ENCODE data around the gene GNG7.

The GNG7 gene

GRCh38 chr19:2612619-2613249 is 89.8 kb downstream of the GNG7 start:
- H3K4ac ChIP-seq (ENCODE audit: low read depth, low read length): no peak overlapping the region
- H3K4me1 ChIP-seq (ENCODE audit: control insufficient read depth in 1 of 2, insufficient read depth in 2 of 2, low read length in 2 of 2): peaks cover 10 to 15% of the 10 kb centered on the region in 2 experiments
- H4K91ac ChIP-seq (ENCODE audit: low read depth, low read length): peak overlapping the region; percentile 36
- peaks cover 15% of the 10 kb centered on the region for H3K79me1 ChIP-seq (ENCODE audit: low read length)
- no peak overlapping the region for H3K9ac ChIP-seq (ENCODE audit: low read length)
- H3K18ac ChIP-seq (ENCODE audit: low read length): no peak overlapping the region
- peaks cover 4% of the 10 kb centered on the region for H3K9me3 ChIP-seq (ENCODE audit: insufficient read depth, low read depth, low read length)
- H2BK120ac ChIP-seq (ENCODE audit: insufficient read depth, low read length, poor library complexity): peak overlapping the region; percentile 36
- H3K14ac ChIP-seq (ENCODE audit: low read length): no peak overlapping the region
- H3K4me3 ChIP-seq (ENCODE audit: low read depth, low read length): no peak overlapping the region
- no peaks in the 10 kb centered on the region for H3K36me3 ChIP-seq (ENCODE audit: control insufficient read depth in 1 of 2, insufficient read depth in 2 of 2, low read length in 2 of 2)
- no CpG with 5 or more reads among the region's 18 CpGs for WGBS (ENCODE audit: extremely low coverage, insufficient coverage, insufficient read length)
- peaks cover under 1% of the 10 kb centered on the region for H3K79me2 ChIP-seq (ENCODE audit: control insufficient read depth, insufficient read depth, low read length, poor library complexity)
- no peaks in the 10 kb centered on the region for H3K27me3 ChIP-seq (ENCODE audit: insufficient read depth, low read length)
- H2AK5ac ChIP-seq (ENCODE audit: low read length): no peak overlapping the region
- peak; percentile 96 to 97 for DNase-seq
- no peak overlapping the region for H2BK5ac ChIP-seq (ENCODE audit: low read depth, low read length, poor library complexity)
- no peak overlapping the region for H4K12ac ChIP-seq (ENCODE audit: low read depth, low read length)
- peak overlapping the region; percentile 32 for H2AFZ ChIP-seq (ENCODE audit: insufficient read depth, low read length, poor library complexity)
- no peak overlapping the region for H4K8ac ChIP-seq (ENCODE audit: low read depth, low read length)
- peak overlapping the region; percentile 64 for H3K27ac ChIP-seq (ENCODE audit: low read depth, low read length)
- H2BK12ac ChIP-seq (ENCODE audit: low read length): no peak overlapping the region
- no peak overlapping the region for H3K23ac ChIP-seq (ENCODE audit: low read length)
- no peak overlapping the region for H3K4me2 ChIP-seq (ENCODE audit: low read length)

- WGBS (ENCODE audit: extremely low coverage, insufficient coverage, insufficient read length): no CpG with 5 or more reads among the region's 34 CpGs
- peak overlapping the region; percentile 66 for H2BK5ac ChIP-seq (ENCODE audit: low read depth, low read length, poor library complexity)
- no peak for DNase-seq
Observed at GRCh38 chr19:2611483-2612464, 90.7 kb downstream of the GNG7 start.

GRCh38 chr19:2610637-2611482 is 91.6 kb downstream of the GNG7 start:
- H3K27me3 ChIP-seq (ENCODE audit: insufficient read depth, low read length): no peaks in the 10 kb centered on the region
- peak overlapping the region; percentile 66 for H2BK5ac ChIP-seq (ENCODE audit: low read depth, low read length, poor library complexity)

More at GRCh38 chr19:2611483-2612464, 90.7 kb downstream of the GNG7 start:
- H3K9me3 ChIP-seq (ENCODE audit: insufficient read depth, low read depth, low read length): peaks cover 2% of the 10 kb centered on the region
- H2AK5ac ChIP-seq (ENCODE audit: low read length): peak overlapping the region; percentile 92
- H3K18ac ChIP-seq (ENCODE audit: low read length): peak overlapping the region; percentile 47
- peak overlapping the region; percentile 83 for H3K4ac ChIP-seq (ENCODE audit: low read depth, low read length)
- peaks cover 12 to 18% of the 10 kb centered on the region in 2 experiments for H3K4me1 ChIP-seq (ENCODE audit: control insufficient read depth in 1 of 2, insufficient read depth in 2 of 2, low read length in 2 of 2)
- H3K79me2 ChIP-seq (ENCODE audit: control insufficient read depth, insufficient read depth, low read length, poor library complexity): peaks cover 2% of the 10 kb centered on the region
- H4K91ac ChIP-seq (ENCODE audit: low read depth, low read length): peak overlapping the region; percentile 82
- peak overlapping the region; percentile 93 for H2BK12ac ChIP-seq (ENCODE audit: low read length)
- no peak overlapping the region for H3K23ac ChIP-seq (ENCODE audit: low read length)
- H3K4me3 ChIP-seq (ENCODE audit: low read depth, low read length): no peak overlapping the region
- H3K9ac ChIP-seq (ENCODE audit: low read length): no peak overlapping the region
- H2AFZ ChIP-seq (ENCODE audit: insufficient read depth, low read length, poor library complexity): no peak overlapping the region
- H3K27ac ChIP-seq (ENCODE audit: low read depth, low read length): no peak overlapping the region
- peaks cover 16% of the 10 kb centered on the region for H3K79me1 ChIP-seq (ENCODE audit: low read length)
- H4K8ac ChIP-seq (ENCODE audit: low read depth, low read length): no peak overlapping the region
- H3K27me3 ChIP-seq (ENCODE audit: insufficient read depth, low read length): no peaks in the 10 kb centered on the region
- H4K12ac ChIP-seq (ENCODE audit: low read depth, low read length): no peak overlapping the region
- H3K4me2 ChIP-seq (ENCODE audit: low read length): no peak overlapping the region
- no peaks in the 10 kb centered on the region for H3K36me3 ChIP-seq (ENCODE audit: control insufficient read depth in 1 of 2, insufficient read depth in 2 of 2, low read length in 2 of 2)
- peak overlapping the region; percentile 49 for H3K14ac ChIP-seq (ENCODE audit: low read length)
- peak overlapping the region; percentile 69 for H2BK120ac ChIP-seq (ENCODE audit: insufficient read depth, low read length, poor library complexity)

More at GRCh38 chr19:2610637-2611482, 91.6 kb downstream of the GNG7 start:
- peak; percentile 96 to 98 for DNase-seq
- H3K9me3 ChIP-seq (ENCODE audit: insufficient read depth, low read depth, low read length): peaks cover 2% of the 10 kb centered on the region
- H3K4ac ChIP-seq (ENCODE audit: low read depth, low read length): peak overlapping the region; percentile 31
- peaks cover 2% of the 10 kb centered on the region for H3K79me2 ChIP-seq (ENCODE audit: control insufficient read depth, insufficient read depth, low read length, poor library complexity)
- no peak overlapping the region for H3K23ac ChIP-seq (ENCODE audit: low read length)
- peak overlapping the region; percentile 23 for H4K12ac ChIP-seq (ENCODE audit: low read depth, low read length)
- H3K4me2 ChIP-seq (ENCODE audit: low read length): peak overlapping the region; percentile 48
- H4K91ac ChIP-seq (ENCODE audit: low read depth, low read length): peak overlapping the region; percentile 96
- WGBS (ENCODE audit: extremely low coverage, insufficient coverage, insufficient read length): no CpG with 5 or more reads among the region's 46 CpGs
- peaks cover 16% of the 10 kb centered on the region for H3K79me1 ChIP-seq (ENCODE audit: low read length)
- H3K9ac ChIP-seq (ENCODE audit: low read length): no peak overlapping the region
- peaks cover 12 to 18% of the 10 kb centered on the region in 2 experiments for H3K4me1 ChIP-seq (ENCODE audit: control insufficient read depth in 1 of 2, insufficient read depth in 2 of 2, low read length in 2 of 2)
- H2AFZ ChIP-seq (ENCODE audit: insufficient read depth, low read length, poor library complexity): peak overlapping the region; percentile 32
- peak overlapping the region; percentile 66 for H2AK5ac ChIP-seq (ENCODE audit: low read length)
- H3K14ac ChIP-seq (ENCODE audit: low read length): peak overlapping the region; percentile 56
- peak overlapping the region; percentile 92 for H2BK120ac ChIP-seq (ENCODE audit: insufficient read depth, low read length, poor library complexity)
- no peak overlapping the region for H3K4me3 ChIP-seq (ENCODE audit: low read depth, low read length)
- H3K36me3 ChIP-seq (ENCODE audit: control insufficient read depth in 1 of 2, insufficient read depth in 2 of 2, low read length in 2 of 2): no peaks in the 10 kb centered on the region
- H2BK12ac ChIP-seq (ENCODE audit: low read length): peak overlapping the region; percentile 74
- H3K18ac ChIP-seq (ENCODE audit: low read length): peak overlapping the region; percentile 49
- H3K27ac ChIP-seq (ENCODE audit: low read depth, low read length): peak overlapping the region; percentile 90
- H4K8ac ChIP-seq (ENCODE audit: low read depth, low read length): peak overlapping the region; percentile 81
